H1 (cell line): ENCODE data around the gene DDN. TPM values are rescaled to one million over a fixed set of nuclear protein-coding genes. Genes with fewer than 3 reads are reported as not detected.

Experiments used
- CTCF ChIA-PET: fragments of 300-600 bp; sonication (Branson Sonifier 250); formaldehyde crosslinking; loops from one replicate; lab custom pipeline; 2021; ENCODE audit not compliant: partially characterized antibody; lab: Charles Lee
- POLR2A ChIA-PET: fragments of 300-600 bp; sonication (Branson Sonifier 250); formaldehyde crosslinking; loops from one replicate; lab custom pipeline; 2021; ENCODE audit warnings: inconsistent platforms; ENCODE audit not compliant: partially characterized antibody; lab: Charles Lee
- DNase-seq, 2 experiments: peaks; one replicate each; pipeline versions ENCODE4 v3.0.0 to v3.0.0-alpha.2; 2010 to 2022; ENCODE audit warnings: low spot score in 2 of 2, low read depth in 1 of 2, mixed read lengths in 1 of 2
- FAIRE-seq: peaks from 2 replicates; lab custom pipeline; 2011; peaks lifted over from hg19 to GRCh38; lab: Jason Lieb, UNC
- H2AFZ ChIP-seq: 2 replicates; pipeline ENCODE4 v1.8.1; 2012; ENCODE audit warnings: low read length, inconsistent platforms
- H2AK5ac ChIP-seq: 2 replicates; pipeline ENCODE4 v1.6.1; 2013; ENCODE audit warnings: low read depth, low read length
- H2BK120ac ChIP-seq: replicated peaks from 2 replicates; pipeline ENCODE3; 2013; ENCODE audit warnings: low read depth, low read length, inconsistent platforms
- H2BK12ac ChIP-seq: 2 replicates; pipeline ENCODE4 v1.6.1; 2013; ENCODE audit warnings: low read depth, low read length
- H2BK15ac ChIP-seq: 2 replicates; pipeline ENCODE4 v1.6.1; 2013; ENCODE audit warnings: low read length
- H2BK20ac ChIP-seq: 2 replicates; pipeline ENCODE4 v1.6.1; 2013; ENCODE audit warnings: low read length
- H2BK5ac ChIP-seq: 2 replicates; pipeline ENCODE4 v1.6.1; 2013; ENCODE audit warnings: low read depth, low read length
- H3K14ac ChIP-seq: 2 replicates; pipeline ENCODE4 v1.6.1; 2013; ENCODE audit warnings: inconsistent platforms; ENCODE audit not compliant: insufficient read length
- H3K18ac ChIP-seq: 2 replicates; pipeline ENCODE4 v1.6.1; 2013; ENCODE audit warnings: low read length; ENCODE audit errors: extremely low read depth
- H3K23ac ChIP-seq: 2 replicates; pipeline ENCODE4 v1.6.1; 2013; ENCODE audit warnings: inconsistent platforms; ENCODE audit not compliant: insufficient read length
- H3K23me2 ChIP-seq: 2 replicates; pipeline ENCODE4 v1.6.1; 2013; ENCODE audit warnings: low read depth, low read length
- H3K27ac ChIP-seq: 2 replicates; pipeline ENCODE4 v1.6.1; 2011; ENCODE audit warnings: low read depth, low read length, inconsistent platforms
- H3K27me3 ChIP-seq, 4 experiments: replicated peaks in 1 of 4; 1 replicate in 1 of 4; 2 replicates in 3 of 4; pipeline versions ENCODE4 v1.6.1 to v1.8.1; 2011 to 2013; ENCODE audit warnings: low read length in 3 of 4, mild to moderate bottlenecking in 3 of 4, inconsistent platforms in 2 of 4, mixed read lengths in 2 of 4, moderate library complexity in 1 of 4; ENCODE audit not compliant: control insufficient read depth in 3 of 4, insufficient read depth in 3 of 4; ENCODE audit errors: extremely low read depth in 1 of 4
- H3K36me3 ChIP-seq, 4 experiments: 2 replicates each; pipeline versions ENCODE4 v1.6.1 to v1.8.1; 2011 to 2013; ENCODE audit warnings: mild to moderate bottlenecking in 4 of 4, low read length in 3 of 4, moderate library complexity in 2 of 4, control low read depth in 1 of 4, inconsistent platforms in 1 of 4; ENCODE audit not compliant: insufficient read depth in 4 of 4, control insufficient read depth in 2 of 4
- H3K4ac ChIP-seq: replicated peaks from 2 replicates; pipeline ENCODE3; 2013; ENCODE audit warnings: low read length, low read depth, mixed read lengths, inconsistent platforms; ENCODE audit not compliant: insufficient read length
- H3K4me1 ChIP-seq, 4 experiments: replicated peaks in 1 of 4; 1 replicate in 1 of 4; 2 replicates in 3 of 4; pipeline versions ENCODE4 v1.6.1 to v1.8.1; 2011 to 2013; ENCODE audit warnings: low read length in 3 of 4, inconsistent platforms in 2 of 4, mixed read lengths in 1 of 4; ENCODE audit not compliant: insufficient read depth in 4 of 4, control insufficient read depth in 3 of 4
- H3K4me2 ChIP-seq, 2 experiments: 2 replicates each; pipeline versions ENCODE4 v1.6.1 to v1.8.1; 2011 to 2013; ENCODE audit warnings: low read depth in 2 of 2, low read length in 2 of 2, control low read depth in 1 of 2, inconsistent platforms in 1 of 2, mild to moderate bottlenecking in 1 of 2; ENCODE audit not compliant: insufficient read depth in 1 of 2
- H3K4me3 ChIP-seq, 4 experiments: fragments of 200-600, 300-600 bp in 1 of 4; sonication (generic), shearing (Covaris generic), sonication (Bioruptor Twin) in 1 of 4; 2 replicates each; pipeline versions ENCODE4 v1.5.1 to v1.8.1; 2011 to 2016; ENCODE audit warnings: low read length in 4 of 4, low read depth in 3 of 4, control low read depth in 2 of 4, inconsistent platforms in 2 of 4, mild to moderate bottlenecking in 2 of 4, mixed read lengths in 1 of 4, moderate library complexity in 1 of 4; ENCODE audit not compliant: insufficient read depth in 2 of 4; ENCODE audit errors: extremely low read depth in 1 of 4
- H3K56ac ChIP-seq: replicated peaks from 2 replicates; pipeline ENCODE3; 2013; ENCODE audit warnings: low read depth, mild to moderate bottlenecking, mixed read lengths, low read length, inconsistent platforms; ENCODE audit not compliant: insufficient read length
- H3K79me1 ChIP-seq: 2 replicates; pipeline ENCODE4 v1.6.1; 2013; ENCODE audit warnings: low read depth, low read length, control low read depth
- H3K79me2 ChIP-seq, 2 experiments: 2 replicates each; pipeline versions ENCODE4 v1.6.1 to v1.8.1; 2012 to 2013; ENCODE audit warnings: low read length in 2 of 2, mild to moderate bottlenecking in 2 of 2, inconsistent platforms in 1 of 2; ENCODE audit not compliant: insufficient read depth in 2 of 2, control insufficient read depth in 1 of 2
- H3K9ac ChIP-seq, 4 experiments: replicated peaks in 1 of 4; 1 replicate in 1 of 4; 2 replicates in 3 of 4; pipeline versions ENCODE4 v1.6.1 to v1.8.1; 2011 to 2013; ENCODE audit warnings: low read depth in 3 of 4, low read length in 3 of 4, control low read depth in 2 of 4, mild to moderate bottlenecking in 2 of 4, moderate library complexity in 2 of 4, inconsistent platforms in 1 of 4; ENCODE audit errors: extremely low read depth in 1 of 4
- H3K9me3 ChIP-seq, 2 experiments: 2 replicates each; pipeline versions ENCODE4 v1.6.1 to v1.8.1; 2012 to 2013; ENCODE audit warnings: mild to moderate bottlenecking in 2 of 2, moderate library complexity in 2 of 2, control low read depth in 1 of 2, inconsistent platforms in 1 of 2, low read depth in 1 of 2, low read length in 1 of 2, mixed read lengths in 1 of 2; ENCODE audit not compliant: insufficient read depth in 2 of 2
- H4K20me1 ChIP-seq, 2 experiments: replicated peaks in 1 of 2; 2 replicates each; pipeline versions ENCODE3 to v1.8.1; 2011 to 2013; ENCODE audit warnings: inconsistent platforms in 2 of 2, low read length in 2 of 2, mild to moderate bottlenecking in 1 of 2; ENCODE audit not compliant: insufficient read depth in 2 of 2, control insufficient read depth in 1 of 2
- H4K5ac ChIP-seq: 2 replicates; pipeline ENCODE4 v1.6.1; 2013; ENCODE audit warnings: low read length, low read depth, mixed read lengths, inconsistent platforms; ENCODE audit not compliant: insufficient read length
- H4K8ac ChIP-seq: 2 replicates; pipeline ENCODE4 v1.8.0; 2013; ENCODE audit warnings: mild to moderate bottlenecking, moderate library complexity, low read length, inconsistent platforms; ENCODE audit not compliant: insufficient read depth; ENCODE audit errors: extremely low read depth
- H4K91ac ChIP-seq: replicated peaks from 2 replicates; pipeline ENCODE3; 2013; ENCODE audit warnings: low read length, mixed read lengths, inconsistent platforms; ENCODE audit not compliant: insufficient read length
- ATF3 ChIP-seq: IDR thresholded peaks from 2 replicates; pipeline ENCODE4 v1.6.1; 2011; ENCODE audit warnings: low read depth, mild to moderate bottlenecking, low read length; ENCODE audit not compliant: insufficient read depth
- SP2 ChIP-seq: IDR thresholded peaks from 2 replicates; pipeline ENCODE4 v1.6.1; 2012; ENCODE audit warnings: mild to moderate bottlenecking, low read length, inconsistent platforms
- TAF7 ChIP-seq: optimal IDR thresholded peaks from 2 replicates; pipeline ENCODE3; 2011; ENCODE audit warnings: low read depth, mild to moderate bottlenecking, inconsistent platforms, low read length, moderate library complexity, borderline replicate concordance
- WGBS, 2 experiments: shearing (Covaris generic) in 1 of 2; methylation state at CpG; one replicate each; pipeline versions ENCODE4 v1.1.6 to v1.1.7; 2013 to 2015; ENCODE audit warnings: low lambda C conversion rate in 2 of 2, mixed read lengths in 2 of 2, inconsistent platforms in 1 of 2, low coverage in 1 of 2, missing lambda C conversion rate in 1 of 2; ENCODE audit not compliant: insufficient replicate concordance in 2 of 2, insufficient coverage in 1 of 2, insufficient read length in 1 of 2; ENCODE audit errors: extremely low coverage in 1 of 2, missing lambda C conversion rate in 1 of 2; 5-methylcytosine and 5-hydroxymethylcytosine counted together
- polyA plus RNA-seq, 7 experiments: library from polyadenylated mRNA; depleted of rRNA in 3 of 7; stranded (reverse) in 5 of 7; unstranded in 2 of 7; fragments of >200 nt in 5 of 7; fragments of 200-250 nt in 2 of 7; gene quantifications; 1 replicate in 5 of 7; 2 replicates in 1 of 7; 4 replicates in 1 of 7; pipeline versions ENCODE4 v1.2.1 to v1.2.3, GENCODE V29; 2011 to 2013; ENCODE audit warnings: missing spikeins in 2 of 7, mixed read lengths in 2 of 7
- total RNA-seq: library from RNA; stranded (reverse); fragmentation: NEBNext Ultra II Directional; extraction: Animal tissue kit (Norgen Biotek cat#: 25700); gene quantifications from 2 replicates; pipeline ENCODE4 v1.2.1, GENCODE V29; 2021

Gene DDN
- total and polyA plus RNA-seq, 2 of the 8 experiments (the other 6 are each of a cell fraction or from before 2014, with no cell fraction given), result 0.14 to 0.30 TPM

- no peak for TF ChIP-seq ATF3
- TF ChIP-seq SP2, result no peak
- no peak for TF ChIP-seq TAF7
- TF ChIP-seq, all 59 proteins: peak for 0
- Histone ChIP-seq H2BK5ac (no peak overlapping the region), H3K4me2 (no peak overlapping the region)
Measured at GRCh38 chr12:49024543-49024942, 25.4 kb upstream of the DDN start.

More at GRCh38 chr12:49024543-49024942, 25.4 kb upstream of the DDN start:
- ChIA-PET CTCF (interaction anchor here (1.0 to 4.9 kb wide), 6 partner anchors 14 to 68 kb away, joined by 3 to 43 read pairs (median 3); no protein-coding TSS in a partner anchor), POLR2A (interaction anchor here (1.3 to 22.2 kb wide), 2 partner anchors 16 to 27 kb away, joined by 3 to 339 read pairs; no protein-coding TSS in a partner anchor)
- Histone ChIP-seq H4K5ac (no peak overlapping the region), H2BK15ac (no peak overlapping the region), H3K9me3 (no peaks in the 10 kb centered on the region), H2BK120ac (no peak overlapping the region), H3K4ac (no peak overlapping the region), H2AFZ (no peak overlapping the region), H3K56ac (no peak overlapping the region), H3K18ac (no peak overlapping the region), H4K91ac (no peak overlapping the region), H2BK12ac (no peak overlapping the region), H3K27me3 (no peaks in the 10 kb centered on the region), H3K36me3 (peaks cover 34 to 77% (median 63%) of the 10 kb centered on the region in 4 experiments; a peak in 7 of 8 replicates), H2BK20ac (no peak overlapping the region), H2AK5ac (no peak overlapping the region), H3K23me2 (no peaks in the 10 kb centered on the region), H3K9ac (no peak overlapping the region), H3K79me2 (no peaks in the 10 kb centered on the region), H4K8ac (no peak overlapping the region), H3K27ac (no peak overlapping the region), H4K20me1 (peaks cover 6 to 8% of the 10 kb centered on the region in 2 experiments), H3K14ac (no peak overlapping the region), H3K4me1 (peaks cover 0 to under 1% (median 0%) of the 10 kb centered on the region in 4 experiments; a peak in 1 of 7 replicates), H3K23ac (no peak overlapping the region), H3K79me1 (no peaks in the 10 kb centered on the region; the same call in 1 of the 2 replicates), H3K4me3 (no peak overlapping the region)
- FAIRE-seq (no peak), DNase-seq (no peak)
- WGBS, 2 experiments, result 92% methylated on average over 12 of the region's 12 CpGs; no CpG with 5 or more reads in 1 of the 2 experiments
